ENCODE results near the gene CDK5R1.
"Not testable (repeated sequence)": the region's sequence is repeated elsewhere in the genome, so short reads cannot be mapped to it uniquely, and the experiment has no call there.

The CDK5R1 gene

GRCh38 chr17:32519228-32520103, 32.7 kb downstream of the CDK5R1 start:
- peak; percentile 68 to 75 for DNase-seq

DNA sequence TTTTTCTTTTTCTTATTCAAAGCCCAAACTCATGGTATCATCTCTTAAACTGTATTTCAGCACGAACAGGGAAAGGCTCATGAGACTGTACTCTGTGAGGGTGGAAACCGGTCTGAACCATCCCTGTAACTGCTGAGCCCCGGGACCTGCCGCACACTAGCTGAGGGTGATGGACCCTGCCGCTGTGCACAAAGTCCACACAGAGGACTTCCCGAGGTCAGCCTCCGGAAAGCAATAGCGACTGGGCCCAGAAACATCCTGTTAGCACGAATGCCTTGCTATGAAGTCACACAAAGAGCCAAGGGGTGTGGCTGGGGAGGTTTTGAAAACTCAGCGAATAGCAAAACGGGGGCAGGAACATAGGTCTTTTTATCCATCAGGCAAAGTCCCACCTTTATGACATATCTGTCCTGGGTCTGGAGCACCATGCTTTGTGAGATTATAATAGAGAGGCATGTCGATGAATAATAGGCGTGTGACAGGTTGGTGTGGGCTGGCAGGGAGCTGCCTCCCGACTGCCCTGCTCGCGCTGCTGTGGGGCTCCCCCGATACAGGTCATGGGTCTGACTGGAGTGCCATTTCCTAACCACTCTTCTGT, 33.4 kb downstream of the CDK5R1 start:
- peak in 1 of 2 experiments; percentile 25 for DNase-seq

GRCh38 chr17:32520737-32521404, 34.1 kb downstream of the CDK5R1 start:
- DNase-seq = peak; percentile 80 to 94

DNA sequence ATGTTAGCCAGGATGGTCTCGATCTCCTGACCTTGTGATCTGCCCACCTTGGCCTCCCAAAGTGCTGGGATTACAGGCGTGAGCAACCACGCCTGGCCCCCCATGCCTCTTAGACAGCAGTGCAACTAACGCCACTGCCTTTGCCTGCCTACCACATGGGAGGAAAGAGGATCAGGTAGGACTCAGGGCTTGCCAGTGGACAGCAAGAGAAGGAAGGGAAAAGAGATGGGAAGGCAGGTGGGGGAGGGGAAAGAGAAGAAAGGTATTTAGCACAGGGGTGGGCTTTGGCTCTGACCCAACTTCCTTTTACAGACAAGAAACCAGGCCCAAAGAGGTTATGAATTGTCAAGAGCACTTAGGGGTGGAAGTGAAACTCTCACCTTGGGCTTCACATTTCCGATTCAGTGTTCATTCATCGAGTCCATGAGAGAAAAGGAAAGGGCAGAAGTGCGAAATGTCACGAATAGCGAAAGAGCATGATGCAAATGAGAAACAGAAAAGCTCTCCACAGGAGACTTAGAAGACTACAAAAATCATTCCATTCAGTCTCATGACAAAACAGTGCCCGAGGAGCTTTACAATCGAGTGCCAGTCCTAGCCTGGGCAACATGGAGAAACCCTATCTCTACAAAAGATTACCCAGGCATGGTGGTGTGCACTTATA, 36.4 kb downstream of the CDK5R1 start:
- DNase-seq = no peak

DNA sequence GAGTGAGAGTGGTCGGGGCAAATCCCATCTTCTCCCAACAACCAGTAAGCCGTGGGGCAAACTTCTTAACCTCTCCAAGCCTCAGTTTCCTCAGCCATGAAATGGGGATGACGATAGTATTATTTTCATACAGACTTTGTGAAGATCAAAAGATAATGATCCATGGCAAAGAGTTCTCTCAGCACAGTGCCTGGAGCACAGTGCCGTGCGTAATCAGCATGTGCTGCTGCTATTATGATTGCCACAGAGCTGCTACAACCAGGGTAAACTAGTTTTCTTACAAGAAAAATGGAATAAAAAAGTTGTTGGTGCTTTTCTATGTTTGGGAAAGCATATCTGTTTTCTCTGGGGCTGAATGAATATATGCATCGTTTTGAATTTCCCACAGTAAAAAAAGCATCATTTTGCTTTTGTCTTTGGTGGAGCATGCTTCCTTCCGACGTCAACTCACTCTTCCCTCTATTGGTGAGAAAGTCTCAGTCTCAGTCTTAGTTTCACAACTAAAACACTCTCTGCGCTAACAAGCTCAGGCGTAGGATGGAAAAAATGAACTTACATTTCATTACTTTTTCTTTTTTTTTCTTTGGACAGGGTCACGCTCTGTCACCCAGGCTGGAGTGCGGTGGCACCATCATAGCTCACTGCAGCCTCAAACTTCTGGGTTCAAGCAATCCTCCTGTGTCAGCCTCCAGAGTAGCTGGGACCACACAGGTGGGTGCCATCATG, 37.2 kb downstream of the CDK5R1 start:
- no peak for DNase-seq

GRCh38 chr17:32524553-32524880, 37.7 kb downstream of the CDK5R1 start:
- not testable (repeated sequence) for DNase-seq

GRCh38 chr17:32525122-32525521, 38.3 kb downstream of the CDK5R1 start:
- DNase-seq = peak; percentile 48 to 70

GRCh38 chr17:32527146-32527545, 40.4 kb downstream of the CDK5R1 start:
- no peak for DNase-seq

- no peak for DNase-seq
These were observed 42.0 kb downstream of the CDK5R1 start for GRCh38 chr17:32528825-32529224.

DNA sequence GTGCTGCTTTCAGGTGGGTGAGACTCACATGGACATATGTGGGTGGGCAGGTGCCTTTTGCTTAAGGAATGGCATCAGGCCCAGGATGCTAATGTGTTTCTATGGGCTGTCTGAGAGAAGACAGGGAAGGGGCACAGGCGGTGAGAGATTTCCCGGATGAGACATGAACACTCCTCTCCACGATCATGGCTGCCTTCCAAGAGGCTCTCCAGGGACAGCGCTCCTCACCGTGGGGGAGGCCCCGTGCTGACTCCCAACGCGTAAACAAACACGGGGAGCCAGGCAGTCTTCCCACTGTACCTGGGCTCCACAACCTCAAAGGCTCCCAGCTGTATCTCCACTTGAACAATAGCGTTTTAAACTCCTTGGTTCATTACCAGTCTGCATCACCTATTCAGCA, 42.8 kb downstream of the CDK5R1 start:
- peak in 1 of 2 experiments; percentile 18 for DNase-seq

- DNase-seq = no peak
These were observed 46.5 kb downstream of the CDK5R1 start for GRCh38 chr17:32533296-32533695.

DNA sequence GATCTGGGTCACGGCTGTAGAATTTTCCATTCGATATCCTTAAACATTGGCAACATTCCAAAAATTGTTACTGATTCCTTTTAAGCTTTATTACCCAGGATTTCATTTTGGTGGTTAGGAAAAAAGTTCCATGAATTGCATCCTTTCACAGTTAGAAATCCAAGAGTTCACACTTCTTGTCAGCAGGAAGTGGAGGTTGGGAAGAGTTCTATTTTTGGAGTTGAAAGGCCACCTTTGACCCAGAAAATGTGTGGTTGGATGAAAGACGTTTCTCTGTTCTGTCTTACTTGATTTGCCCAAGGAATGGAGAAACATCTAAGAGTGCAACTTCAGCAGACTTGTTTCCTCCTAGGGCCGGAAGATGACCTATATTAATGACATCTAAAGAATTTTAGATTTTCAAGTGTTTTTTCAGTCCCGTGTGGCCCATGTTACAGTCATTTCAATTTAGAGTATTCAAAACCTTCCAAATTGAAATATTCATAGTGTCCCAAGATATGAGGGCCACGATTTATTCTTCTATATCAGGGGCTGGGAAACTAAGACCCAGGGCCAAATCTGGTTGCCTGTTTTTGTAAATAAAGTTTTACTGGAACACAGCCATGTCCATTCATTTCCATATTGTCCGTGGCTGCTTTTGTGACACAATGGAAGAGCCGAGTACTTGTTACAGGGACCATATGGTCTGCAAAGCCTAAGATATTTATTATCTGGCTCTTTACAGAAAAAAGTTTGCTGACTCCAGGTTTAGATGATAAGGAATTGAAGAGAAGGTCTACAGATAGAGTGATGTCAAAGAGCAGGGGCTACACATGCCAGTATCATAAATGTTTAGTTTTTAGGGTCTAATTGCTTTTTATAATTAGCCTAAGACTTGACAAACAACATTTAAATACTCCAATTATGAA, 50.2 kb downstream of the CDK5R1 start:
- peak in 1 of 2 experiments; percentile 43 for DNase-seq
